Activated CD4-positive, CD25-positive, alpha-beta regulatory T cell (primary cell): ENCODE measurements around the gene CTU1.

ENCODE experiments used
- DNase-seq, 4 experiments: peaks; one replicate each; lab custom pipeline; 2025; lab: John Stamatoyannopoulos, UW

The CTU1 gene

DNA sequence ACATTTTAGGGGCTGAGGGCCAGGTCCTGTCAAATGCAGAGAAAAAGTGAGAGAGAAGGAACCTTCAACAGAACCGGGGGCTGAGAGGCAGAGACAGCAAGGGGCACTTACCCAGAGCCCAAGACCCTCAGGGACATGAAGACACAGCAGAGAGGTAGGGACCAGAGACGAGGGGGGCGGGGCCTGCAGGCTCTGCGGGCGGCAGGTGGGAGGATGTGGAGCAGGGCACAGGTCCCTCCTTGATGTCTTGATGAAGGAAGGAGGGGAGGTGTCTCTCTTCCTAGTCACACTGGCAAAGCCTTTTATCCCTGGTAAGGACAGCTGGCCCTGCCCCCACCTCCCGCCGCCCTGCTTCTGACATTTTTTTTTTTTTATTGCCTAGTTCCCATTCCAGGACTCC is 25.6 kb downstream of the CTU1 start, which contains the start of gene KLK14:
KLK14 (minus strand) TSS at position 277 of the 400 bp plus-strand sequence; CDS start at position 4, 273 bp downstream.
- DNase-seq = no peak

DNA sequence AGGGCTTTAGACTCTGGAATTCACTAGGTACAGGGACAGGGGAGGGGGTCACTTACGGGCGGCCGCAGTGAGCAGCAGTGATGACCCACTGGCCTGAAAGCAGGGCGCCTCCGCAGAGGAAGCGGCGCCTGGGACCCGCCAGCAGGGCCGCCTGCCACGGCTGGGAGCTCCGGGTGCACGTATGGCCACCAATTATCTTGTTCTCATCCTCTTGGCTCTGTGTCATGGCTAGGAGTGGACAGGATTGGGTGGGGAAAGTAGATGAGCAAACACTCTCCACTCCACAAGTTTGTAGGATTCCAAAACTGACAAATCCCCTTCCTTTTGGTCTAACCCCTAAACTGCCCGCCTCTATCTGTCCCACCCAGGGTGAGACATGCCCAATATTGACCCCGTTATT is 26.7 kb downstream of the CTU1 start:
- no peak for DNase-seq

DNA sequence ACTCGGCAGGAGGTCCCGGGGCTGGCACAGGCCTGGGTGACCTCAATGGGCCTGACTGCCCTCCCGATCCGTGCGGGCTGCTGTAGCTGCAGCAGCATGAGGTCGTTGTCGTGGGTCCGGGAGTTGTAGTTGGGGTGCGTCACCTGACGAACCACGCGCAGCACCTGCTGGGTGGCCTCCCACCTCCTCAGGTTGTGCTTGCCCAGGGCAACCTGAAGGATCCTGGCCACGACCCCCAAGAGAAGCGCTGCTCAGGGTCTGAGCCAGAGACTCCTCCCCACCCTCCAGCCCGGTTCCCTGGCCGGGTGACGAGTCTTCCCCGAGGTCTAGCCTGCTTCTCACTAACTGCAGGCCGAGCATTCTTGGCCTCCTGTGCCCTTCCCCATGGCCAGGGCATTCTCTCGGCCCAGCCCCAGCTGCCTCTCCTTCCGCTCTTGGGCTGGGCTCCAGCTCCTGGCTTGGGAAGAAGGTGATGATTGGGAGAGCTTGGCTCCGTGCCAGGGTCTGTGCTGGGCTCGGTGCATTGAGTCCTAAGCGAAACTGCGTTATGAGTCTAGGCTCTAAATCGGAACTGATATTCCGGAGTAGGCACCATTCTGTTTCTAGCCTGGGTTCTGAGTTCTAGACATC is 28.6 kb downstream of the CTU1 start:
- no peak for DNase-seq

DNA sequence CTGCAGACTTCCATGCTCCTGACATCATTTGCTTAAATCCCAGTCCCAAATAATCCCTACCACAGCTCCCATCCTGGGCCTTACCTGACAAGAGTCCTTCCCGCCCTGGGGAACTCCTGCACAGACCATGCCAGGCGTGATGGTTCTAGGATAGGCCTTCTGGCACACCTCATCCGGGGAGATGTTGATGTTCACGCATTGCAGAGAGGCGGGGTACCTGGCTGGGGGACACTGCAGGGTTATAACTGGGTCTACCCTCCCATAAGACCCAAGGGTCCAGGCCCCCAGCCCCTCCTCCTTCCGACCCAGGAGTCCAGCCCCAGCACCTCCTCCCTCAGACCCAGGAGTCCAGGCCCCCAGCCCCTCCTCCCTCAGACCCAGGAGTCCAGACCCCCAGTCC is 29.5 kb downstream of the CTU1 start:
- DNase-seq = no peak

DNA sequence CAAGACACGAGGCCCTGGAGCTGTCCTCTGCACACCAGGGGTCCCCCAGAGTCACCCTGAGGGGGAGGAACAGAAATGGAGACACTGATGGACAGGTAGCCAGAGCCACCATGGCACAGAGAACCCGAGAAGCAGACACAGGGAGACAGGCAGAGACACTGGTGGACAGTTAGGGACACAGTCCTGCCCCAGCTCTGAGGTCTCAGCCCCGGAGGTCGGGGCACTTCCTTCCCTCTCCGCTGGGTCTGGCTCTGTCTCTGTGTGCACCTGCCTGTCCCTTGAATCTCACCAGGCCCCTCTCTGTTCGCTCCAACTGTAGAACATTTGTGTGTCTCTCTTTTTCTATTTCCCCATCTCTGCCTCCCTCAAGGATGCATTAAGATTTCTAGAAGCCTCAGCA is 30.1 kb downstream of the CTU1 start:
- no peak for DNase-seq

DNA sequence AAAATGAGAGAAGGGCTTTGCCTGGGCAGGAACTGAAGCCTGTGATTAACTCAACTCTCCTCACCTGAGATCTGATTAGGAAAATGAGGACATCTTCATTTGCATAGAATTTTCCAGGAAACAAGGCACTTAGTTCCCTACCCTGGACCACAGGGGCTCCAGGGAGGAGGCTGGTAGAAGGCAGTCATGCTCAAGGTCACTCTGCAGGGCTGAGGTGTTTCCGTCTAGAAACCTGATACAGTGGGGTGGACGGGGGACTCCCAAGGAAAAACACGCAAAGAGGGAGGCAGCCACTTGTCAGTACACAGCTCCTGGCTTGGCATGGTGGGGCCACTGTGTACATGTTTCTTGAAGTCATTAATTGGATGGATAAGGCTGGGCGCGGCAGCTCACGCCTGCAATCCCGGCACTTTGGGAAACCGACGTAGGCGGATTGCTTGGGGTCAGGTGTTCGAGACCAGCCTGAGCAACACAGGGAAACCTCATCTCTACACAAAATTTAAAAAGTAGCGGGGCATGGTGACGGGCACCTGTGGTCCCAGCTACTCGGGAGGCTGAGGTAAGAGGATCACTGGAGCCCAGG is 31.5 kb downstream of the CTU1 start:
- no peak for DNase-seq

DNA sequence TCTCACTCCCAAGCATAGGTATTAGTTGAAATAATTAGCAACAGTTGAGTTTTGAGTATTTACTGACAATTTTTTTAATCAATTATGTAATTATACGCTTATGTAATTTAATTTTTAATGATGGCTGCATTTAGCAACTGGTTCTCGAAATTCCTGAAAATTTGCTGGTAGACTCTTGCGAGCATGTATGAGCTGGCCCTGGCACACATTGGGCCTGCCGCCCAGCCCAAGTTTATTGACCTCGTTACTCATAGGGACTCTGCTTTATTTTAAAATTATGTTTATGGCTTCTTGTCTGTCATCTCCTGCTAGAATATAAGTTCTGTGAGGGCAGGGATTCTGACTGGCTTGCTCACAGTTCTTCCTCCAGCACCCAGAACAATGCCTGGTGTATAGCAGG is 32.2 kb downstream of the CTU1 start:
- no peak for DNase-seq

DNA sequence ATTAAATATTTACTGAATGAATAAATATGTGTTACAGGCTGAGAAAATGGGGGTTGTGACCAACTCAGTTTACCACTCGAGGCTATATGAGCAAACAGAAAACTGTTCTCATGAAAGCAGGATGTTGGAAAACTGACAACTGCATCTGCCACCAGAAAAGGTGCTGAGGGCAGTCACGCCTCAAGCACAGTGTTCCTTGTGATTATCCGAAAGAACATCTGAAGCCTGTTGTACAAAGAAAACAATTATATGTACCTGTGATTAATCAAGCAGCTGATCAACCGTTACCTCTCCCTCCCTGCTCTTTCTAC is 37.2 kb downstream of the CTU1 start:
- DNase-seq = no peak

DNA sequence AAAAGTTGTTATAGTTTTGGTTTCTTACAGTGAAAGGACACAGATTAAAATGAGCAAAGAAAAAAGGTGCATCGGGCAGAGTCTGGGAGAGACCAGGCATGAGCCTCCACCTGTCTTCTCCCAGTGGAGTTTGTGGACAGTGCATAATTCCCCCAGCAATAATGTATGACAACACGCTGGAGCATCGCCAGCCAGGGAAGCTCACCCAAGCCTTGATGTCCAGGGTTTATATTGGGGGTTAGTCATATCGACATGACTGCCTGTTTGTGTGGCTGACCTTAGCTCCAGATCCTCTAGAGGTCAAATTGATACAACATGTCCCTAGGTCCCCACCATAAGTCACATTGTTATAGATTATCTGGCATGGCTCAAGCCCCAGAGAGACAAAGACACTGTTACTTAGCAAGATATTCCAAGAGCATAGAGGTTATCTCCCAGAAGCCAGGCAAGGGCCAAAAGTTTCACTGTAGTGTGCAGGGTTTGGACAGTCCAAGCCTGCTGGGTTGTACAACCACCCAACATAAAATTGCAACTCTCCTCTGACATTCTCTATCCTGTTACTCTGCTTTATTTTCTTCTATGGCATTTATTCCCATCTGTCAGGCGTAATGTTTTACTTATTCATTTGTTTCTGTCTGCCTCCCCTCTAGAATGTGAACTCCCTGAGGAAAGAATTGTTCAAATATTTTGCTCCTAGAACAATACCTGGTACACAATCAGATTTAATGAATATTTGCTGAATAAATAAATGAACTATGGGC is 37.7 kb downstream of the CTU1 start:
- no peak for DNase-seq

DNA sequence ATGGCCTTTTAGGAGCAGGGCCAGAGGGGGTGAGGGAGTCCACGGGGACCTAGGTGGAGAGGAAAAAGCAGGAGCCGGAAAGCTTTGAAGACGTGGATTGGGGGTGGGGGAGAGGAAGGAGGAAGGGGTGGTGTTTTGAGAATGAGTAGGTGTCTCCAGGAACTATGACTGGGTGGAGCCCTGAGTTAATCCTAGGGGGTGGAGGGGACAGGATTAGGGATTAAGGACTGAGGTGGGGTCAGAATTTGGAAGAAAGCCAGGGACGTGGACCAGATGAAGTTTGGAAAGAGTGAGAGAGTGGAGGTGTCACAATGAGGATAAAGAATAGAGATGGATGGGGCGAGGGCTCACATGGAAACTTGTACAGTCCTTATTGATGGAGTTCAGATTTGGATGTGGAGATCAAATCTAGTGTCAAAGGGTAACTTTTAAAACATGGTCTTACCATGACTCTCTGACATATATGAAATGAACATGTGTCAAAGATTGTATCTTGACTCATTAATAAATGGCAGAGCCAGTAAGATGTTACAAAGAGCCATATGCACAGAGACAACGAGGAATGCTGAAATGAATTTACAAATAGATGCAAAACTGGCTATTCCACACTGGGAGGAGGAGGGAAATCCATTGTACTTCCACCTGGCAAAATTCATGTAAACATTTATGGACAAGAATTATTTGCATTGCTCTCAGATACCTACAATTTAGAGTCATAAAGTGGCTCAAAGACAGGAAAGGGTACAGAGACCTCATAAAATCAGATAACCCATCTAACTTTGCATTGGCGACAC is 41.6 kb downstream of the CTU1 start:
- no peak for DNase-seq

DNA sequence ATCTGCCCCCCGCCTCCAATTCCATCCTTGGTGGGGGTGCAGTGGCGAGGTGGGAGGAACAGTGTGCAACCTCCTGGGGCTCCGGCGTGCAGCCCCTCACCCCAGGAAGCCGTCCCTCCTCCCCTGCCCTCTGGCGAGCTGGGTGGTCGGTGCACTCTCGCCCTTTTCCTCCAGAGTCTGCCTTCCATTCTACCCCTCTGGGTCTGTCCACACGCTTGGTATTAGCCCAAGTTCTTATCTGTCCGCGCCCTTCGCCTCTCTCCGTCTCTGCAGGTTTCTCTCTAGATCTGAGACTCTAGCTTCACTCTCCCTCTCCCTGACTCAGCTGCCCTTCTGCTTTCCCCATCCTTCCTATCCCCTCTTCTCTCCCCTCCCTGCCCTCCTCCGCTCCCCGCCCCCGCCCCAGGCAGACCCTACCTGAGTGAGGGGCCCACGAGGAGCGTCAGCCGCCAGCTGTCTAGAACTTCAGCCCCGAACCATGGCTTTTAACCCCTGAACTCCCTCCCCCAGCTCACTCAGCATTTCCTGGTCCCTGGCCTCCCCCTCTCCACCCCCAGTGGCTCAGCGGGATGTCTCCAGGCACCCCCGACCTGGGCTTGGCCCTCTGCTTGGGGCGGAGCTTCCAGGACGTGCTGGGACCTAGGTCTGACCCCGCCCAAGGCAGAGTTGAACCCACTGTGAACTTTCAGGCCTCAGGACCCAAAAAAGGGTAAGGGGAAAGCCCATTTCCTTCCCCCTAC is 42.8 kb downstream of the CTU1 start:
- no peak for DNase-seq

DNA sequence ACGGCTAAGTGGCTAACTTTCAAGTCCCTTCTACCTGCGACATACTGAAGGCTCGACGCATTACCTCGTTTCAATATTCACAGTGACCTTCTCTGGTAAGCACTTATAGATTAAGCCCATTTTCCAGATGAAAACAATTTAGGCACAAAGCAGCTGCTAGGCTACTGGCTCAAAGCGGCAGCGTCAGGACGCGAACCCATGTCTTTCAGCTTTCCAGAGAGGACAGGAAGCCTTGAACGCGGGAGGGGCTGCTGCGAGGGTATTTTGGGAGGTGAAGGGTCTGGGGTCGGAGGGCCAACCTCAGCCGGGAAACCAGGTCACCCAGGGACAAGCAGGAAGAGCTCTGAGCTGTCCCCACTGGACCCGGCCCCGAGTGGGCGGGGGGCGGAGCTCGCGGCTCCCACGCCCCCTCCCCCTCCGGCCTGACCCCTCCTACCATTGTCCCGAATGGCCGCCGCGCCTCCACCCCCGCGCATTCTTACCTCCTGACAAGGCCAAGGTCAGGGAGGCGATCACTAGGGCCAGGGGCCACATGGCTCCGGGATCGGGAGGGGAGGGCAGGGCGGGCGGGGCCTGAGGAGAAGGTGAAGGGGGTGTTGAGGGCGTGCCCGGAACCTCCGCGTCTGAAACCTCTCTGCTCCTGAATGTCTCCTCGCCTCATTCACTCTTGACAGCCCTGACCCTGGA is 43.5 kb downstream of the CTU1 start, which contains the start of gene KLK13:
KLK13 (minus strand) TSS at position 559 of the 687 bp plus-strand sequence; CDS start at position 534, 25 bp downstream.
- DNase-seq = no peak

DNA sequence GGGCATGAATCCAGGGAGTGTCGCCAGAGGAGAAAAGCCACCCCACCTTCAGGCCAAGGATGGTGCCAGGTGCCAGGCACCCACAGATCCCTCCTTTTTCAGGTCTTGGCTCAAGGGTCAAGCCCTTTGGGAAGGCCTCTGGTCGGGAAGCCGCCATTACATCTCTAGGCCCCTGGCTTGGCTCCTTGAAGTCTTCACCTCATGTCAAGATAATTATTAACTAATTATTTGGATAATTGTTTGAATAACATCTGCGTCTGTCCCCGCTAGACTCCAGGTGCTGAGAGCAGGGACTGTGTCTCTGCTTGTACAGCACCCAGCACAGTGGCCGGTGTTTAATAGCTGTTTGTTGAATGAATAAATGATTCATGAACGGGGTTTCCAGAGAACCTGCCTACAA is 44.5 kb downstream of the CTU1 start:
- no peak for DNase-seq

DNA sequence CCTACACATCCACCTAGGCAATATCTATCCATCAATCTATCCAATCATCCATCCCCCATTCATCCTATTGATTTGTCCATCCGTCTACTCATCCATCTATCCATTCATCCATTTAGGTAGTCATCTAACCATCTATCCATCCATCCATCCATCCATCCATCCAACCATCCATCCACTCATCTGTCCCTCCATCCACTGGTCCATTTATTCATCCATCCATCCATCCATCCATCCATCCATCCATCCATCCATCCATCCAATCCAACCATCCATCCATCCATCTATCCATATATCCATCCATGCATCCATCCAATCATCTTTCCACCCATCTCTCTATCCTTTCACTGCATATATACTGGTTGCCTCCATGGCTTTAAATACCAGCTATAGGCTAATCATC is 47.2 kb downstream of the CTU1 start:
- DNase-seq = no peak

DNA sequence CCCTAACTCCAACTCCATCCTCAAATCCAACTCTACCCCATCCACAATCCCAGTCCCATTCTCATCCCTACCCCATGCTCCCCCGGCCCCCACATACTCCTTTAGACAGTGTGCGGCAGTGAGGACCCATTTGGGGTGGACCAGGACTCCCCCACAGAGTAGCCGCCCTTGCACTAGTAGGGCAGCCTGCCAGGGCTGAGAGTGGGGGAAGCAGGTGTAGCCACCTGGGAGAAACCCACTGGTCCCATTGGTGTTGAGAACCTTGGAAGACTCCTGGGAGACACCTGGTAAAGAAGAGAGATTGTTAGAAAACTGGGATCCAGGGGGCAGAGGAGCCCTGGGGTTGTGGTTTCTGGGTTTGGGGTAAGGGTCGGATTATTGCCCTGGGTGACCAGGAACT is 47.9 kb downstream of the CTU1 start:
- DNase-seq = no peak

DNA sequence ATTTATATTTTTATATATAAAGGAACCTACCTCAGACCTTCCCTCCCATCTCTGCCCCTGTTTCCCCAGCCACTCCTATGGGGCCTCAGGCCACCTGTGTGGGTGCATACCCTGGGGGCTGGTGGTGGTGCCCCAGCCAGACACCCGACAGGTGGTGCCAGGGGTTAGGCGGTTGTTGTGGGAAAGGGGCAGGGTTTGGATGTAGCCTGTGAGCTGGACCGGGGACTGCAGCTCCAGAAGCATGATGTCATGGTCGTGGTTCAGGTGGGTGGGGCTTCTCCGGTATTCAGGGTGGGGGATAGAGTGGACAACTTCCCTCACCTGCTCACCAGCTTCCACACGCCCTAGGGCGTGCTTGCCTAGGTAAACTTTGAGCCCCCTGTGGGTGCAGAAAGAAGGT is 48.5 kb downstream of the CTU1 start:
- DNase-seq = no peak

DNA sequence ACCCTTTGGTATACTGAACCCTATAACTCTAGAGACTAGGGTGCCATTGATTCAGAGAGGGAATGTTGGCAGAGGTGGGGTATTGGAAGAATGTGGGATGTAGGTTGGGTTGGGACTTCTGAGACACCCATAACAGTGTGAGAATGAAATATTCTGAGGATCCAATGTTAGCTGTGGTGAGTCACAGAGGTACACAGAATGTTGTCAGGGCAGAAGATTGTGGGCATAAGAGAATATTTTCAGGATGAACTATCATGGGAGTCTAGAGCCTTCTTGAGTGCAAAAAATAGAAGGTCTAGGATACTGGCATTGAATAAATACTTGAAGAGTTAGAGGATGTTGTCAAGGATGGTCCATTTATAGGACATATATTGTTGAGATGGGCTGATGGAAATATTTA is 52.3 kb downstream of the CTU1 start:
- no peak for DNase-seq
